GM12878 (cell line): ENCODE results near the gene ZNF215. TPM values are rescaled to one million over a fixed set of nuclear protein-coding genes. Genes with fewer than 3 reads are reported as not detected.

Experiments used
- ATAC-seq: fragments of 200-7000 bp; cut with Tn5 transposase; 3 replicates; pipeline ENCODE4 v1.9.1; 2020; ENCODE audit warnings: mild to moderate bottlenecking, moderate library complexity
- BruUV-seq: library from RNA; stranded (reverse); fragments of 400-500 nt; replicated peaks from 2 replicates; lab custom pipeline; 2021; lab: Mats Ljungman, UMichigan
- CTCF ChIA-PET: fragments of 300-600 bp; sonication (Branson Sonifier 250); formaldehyde crosslinking; extraction: SDS; loops from one replicate; lab custom pipeline; 2021; ENCODE audit warnings: inconsistent platforms; lab: Yijun Ruan, JAX
- POLR2A ChIA-PET: fragments of 350-600 bp; formaldehyde crosslinking; extraction: SDS; loops from one replicate; lab custom pipeline; 2021; ENCODE audit warnings: inconsistent platforms; lab: Charles Lee
- RAD21 ChIA-PET: fragments of 300-600 bp; sonication (Branson Sonifier 250); formaldehyde crosslinking; loops from one replicate; lab custom pipeline; 2023; ENCODE audit warnings: antibody characterized with exemption; ENCODE audit not compliant: unreplicated experiment; lab: Charles Lee
- SMC1A ChIA-PET: fragments of 300-600 bp; sonication (Branson Sonifier 250); formaldehyde crosslinking; loops from one replicate; lab custom pipeline; 2023; ENCODE audit not compliant: unreplicated experiment, uncharacterized antibody; lab: Charles Lee
- DNase-seq: peaks from one replicate; pipeline ENCODE4 v3.0.0-alpha.2; 2011; ENCODE audit warnings: low read depth, low spot score
- FAIRE-seq: peaks from 3 replicates; lab custom pipeline; 2011; peaks lifted over from hg19 to GRCh38; lab: Jason Lieb, UNC
- H2AFZ ChIP-seq: 2 replicates; pipeline ENCODE4 v1.6.0; 2011; ENCODE audit warnings: low read depth, low read length, control low read depth; ENCODE audit not compliant: control insufficient read depth
- H3K27ac ChIP-seq: 2 replicates; pipeline ENCODE4 v1.5.1; 2011; ENCODE audit warnings: control low read depth; ENCODE audit not compliant: control insufficient read depth, insufficient read depth
- H3K27me3 ChIP-seq, 2 experiments: replicated peaks in 1 of 2; 2 replicates each; pipeline versions ENCODE4 v1.6.0 to v1.6.1; 2011; ENCODE audit warnings: low read length in 1 of 2; ENCODE audit not compliant: control insufficient read depth in 2 of 2, insufficient read depth in 2 of 2
- H3K36me3 ChIP-seq, 2 experiments: 2 replicates each; pipeline ENCODE4 v1.5.1; 2011; ENCODE audit warnings: low read length in 1 of 2; ENCODE audit not compliant: control insufficient read depth in 2 of 2, insufficient read depth in 2 of 2
- H3K4me1 ChIP-seq: 2 replicates; pipeline ENCODE4 v1.6.1; 2011; ENCODE audit warnings: mild to moderate bottlenecking, low read length, moderate library complexity, mixed read lengths; ENCODE audit not compliant: control insufficient read depth, insufficient read depth
- H3K4me2 ChIP-seq: 2 replicates; pipeline ENCODE4 v1.6.0; 2011; ENCODE audit warnings: control low read depth; ENCODE audit not compliant: control insufficient read depth, insufficient read depth
- H3K4me3 ChIP-seq: fragments of 200-600 bp; sonication (generic); 2 replicates; pipeline ENCODE4 v1.5.1; 2016
- H3K79me2 ChIP-seq: 2 replicates; pipeline ENCODE4 v1.6.0; 2011; ENCODE audit warnings: low read length; ENCODE audit not compliant: control insufficient read depth, insufficient read depth
- H3K9ac ChIP-seq: 2 replicates; pipeline ENCODE4 v1.8.0; 2011; ENCODE audit warnings: low read length, control low read depth, mixed read lengths; ENCODE audit not compliant: control insufficient read depth, insufficient read depth
- H3K9me3 ChIP-seq: replicated peaks from 3 replicates; pipeline ENCODE4 v1.5.1; 2011; ENCODE audit warnings: mild to moderate bottlenecking, low read length; ENCODE audit not compliant: control insufficient read depth, insufficient read depth
- H4K20me1 ChIP-seq: 2 replicates; pipeline ENCODE4 v1.6.0; 2011; ENCODE audit not compliant: control insufficient read depth, insufficient read depth
- EGR1 ChIP-seq, 2 experiments: IDR thresholded peaks; 1 replicate in 1 of 2; 2 replicates in 1 of 2; pipeline ENCODE4 v1.6.1; 2011 to 2012; ENCODE audit warnings: low read depth in 2 of 2, low read length in 2 of 2, borderline replicate concordance in 1 of 2, mild to moderate bottlenecking in 1 of 2, moderate library complexity in 1 of 2
- ETV6 ChIP-seq, 2 experiments: fragments of 450-650 bp in 1 of 2; IDR thresholded peaks in 1 of 2; conservative IDR thresholded peaks in 1 of 2; 2 replicates each; pipeline ENCODE4 v1.6.1; 2014; ENCODE audit warnings: antibody characterized with exemption in 1 of 2, borderline replicate concordance in 1 of 2, low read depth in 1 of 2, mild to moderate bottlenecking in 1 of 2, moderate library complexity in 1 of 2
- IKZF2 ChIP-seq, 2 experiments: fragments of 450-650 bp; IDR thresholded peaks; 2 replicates each; pipeline ENCODE4 v1.6.1; 2017; ENCODE audit warnings: mild to moderate bottlenecking in 2 of 2, moderate library complexity in 2 of 2
- JUND ChIP-seq: IDR thresholded peaks from 2 replicates; pipeline ENCODE4 v1.6.1; 2012; ENCODE audit warnings: low read depth, mild to moderate bottlenecking, low read length, improper control_type of control experiment, moderate library complexity
- NFYA ChIP-seq: IDR thresholded peaks from 2 replicates; pipeline ENCODE4 v1.6.1; 2011; ENCODE audit warnings: low read depth, mild to moderate bottlenecking, low read length, improper control_type of control experiment, borderline replicate concordance
- NR2C1 ChIP-seq: fragments of 450-650 bp; IDR thresholded peaks from 2 replicates; pipeline ENCODE4 v1.6.1; 2017; ENCODE audit warnings: antibody characterized with exemption, mild to moderate bottlenecking, moderate library complexity
- NR2C2 ChIP-seq: IDR thresholded peaks from 2 replicates; pipeline ENCODE4 v1.6.1; 2011; ENCODE audit warnings: borderline replicate concordance, low read depth; ENCODE audit not compliant: control insufficient read depth, insufficient read length
- PAX8 ChIP-seq: fragments of 450-650 bp; IDR thresholded peaks from 2 replicates; pipeline ENCODE4 v1.6.1; 2017; ENCODE audit warnings: mild to moderate bottlenecking, moderate library complexity
- PML ChIP-seq: IDR thresholded peaks from 2 replicates; pipeline ENCODE4 v1.6.1; 2012; ENCODE audit warnings: low read length, inconsistent platforms
- POU2F2 ChIP-seq: IDR thresholded peaks from 3 replicates; pipeline ENCODE4 v1.6.1; 2011; ENCODE audit warnings: low read depth, mild to moderate bottlenecking, low read length, borderline replicate concordance
- ZNF24 ChIP-seq: fragments of 450-650 bp; IDR thresholded peaks from 2 replicates; pipeline ENCODE4 v1.6.1; 2017; ENCODE audit warnings: antibody characterized with exemption, mild to moderate bottlenecking
- in situ Hi-C: fragments of 300-500 bp; cut with MboI; formaldehyde crosslinking; loops from 9 replicates; pipeline ENCODE4 v1.14.3; 2018; ENCODE audit warnings: mixed read lengths
- intact Hi-C: fragments of 100-400 bp; cut with micrococcal nuclease; formaldehyde crosslinking; loops from one replicate; pipeline ENCODE4 v1.14.2; 2022; ENCODE audit not compliant: unreplicated experiment
- polyA plus RNA-seq, 11 experiments: library from polyadenylated mRNA; depleted of rRNA in 4 of 11; unstranded in 6 of 11; stranded (reverse) in 5 of 11; fragments of >200 nt; fragmentation: Nextera tagmentation in 4 of 11; fragmentation: Illumina TruSeq in 1 of 11; extraction: Ambion mirVana in 4 of 11; extraction: Trizol in 1 of 11; gene quantifications; 1 replicate in 1 of 11; 2 replicates in 10 of 11; pipeline versions ENCODE4 v1.2.1 to v1.2.3, GENCODE V29; 2011 to 2016; ENCODE audit warnings: inconsistent platforms in 2 of 11, missing spikeins in 2 of 11, low read depth in 1 of 11
- total RNA-seq, 4 experiments: library from RNA; depleted of rRNA in 3 of 4; stranded (reverse); fragments of >200 nt in 3 of 4; fragmentation: Illumina TruSeq in 1 of 4; extraction: Trizol in 1 of 4; gene quantifications; 2 replicates each; pipeline versions ENCODE4 v1.2.1 to v1.2.3, GENCODE V29; 2013 to 2021

The ZNF215 gene
- total and polyA plus RNA-seq, 10 of the 15 experiments (the other 5 are each of a cell fraction or from before 2014, with no cell fraction given) = 1.5 to 3.7 (median 2.3) TPM

DNA sequence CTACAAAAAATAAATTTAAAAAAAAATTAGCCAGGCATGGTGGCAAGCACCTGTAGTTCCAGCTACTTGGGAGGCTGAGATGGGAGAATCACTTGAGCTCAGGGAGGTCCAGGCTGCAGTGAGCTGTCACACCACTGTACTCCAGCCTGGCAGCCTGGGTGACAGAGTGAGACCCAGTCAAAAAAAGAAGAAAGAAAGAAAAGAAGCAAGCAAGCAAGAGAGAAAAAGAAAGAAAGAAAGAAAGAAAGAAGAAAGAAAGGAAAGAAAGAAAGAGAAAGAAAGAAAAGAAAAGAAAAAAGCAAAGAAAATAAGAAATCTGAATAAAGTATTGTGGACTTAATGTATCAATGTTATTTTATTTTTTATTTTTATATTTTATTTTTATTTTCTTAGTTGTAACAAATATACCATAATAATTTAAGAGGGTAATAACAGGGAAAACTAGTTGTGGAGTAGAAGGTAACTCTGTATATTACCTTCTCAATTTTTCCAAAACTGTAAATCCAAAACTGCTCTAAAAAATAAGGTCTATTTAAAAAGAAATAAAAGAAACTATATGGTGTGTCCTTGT lies 1.1 kb upstream of the ZNF215 start:
- H3K79me2 ChIP-seq = no peaks in the 10 kb centered on the region
- SMC1A ChIA-PET = interaction anchor here (1.4 kb wide), 1 partner anchor 35 kb away, joined by 4 read pairs; no protein-coding TSS in a partner anchor
- in situ Hi-C loops (no loop called here), intact Hi-C loops (no loop called here)
- no peak overlapping the region for H2AFZ ChIP-seq
- no peak for DNase-seq
- RAD21 ChIA-PET = no interaction called here
- H3K27me3 ChIP-seq = peaks cover 0 to 4% of the 10 kb centered on the region in 2 experiments; a peak in 2 of 4 replicates
- H3K36me3 ChIP-seq = no peaks in the 10 kb centered on the region
- H3K4me3 ChIP-seq = no peak overlapping the region
- H4K20me1 ChIP-seq = no peaks in the 10 kb centered on the region
- BruUV-seq = no TSS peak
- TF ChIP-seq IKZF2 (IDR thresholded peaks at IDR 0.05) (no peak), NFYA (no peak), POU2F2 (no peak), PAX8 (no peak), NR2C2 (no peak), ZNF24 (no peak), JUND (no peak), EGR1 (IDR thresholded peaks at IDR 0.05; ENCODE audit: borderline replicate concordance in 1 of 2, low read depth in 2 of 2, low read length in 2 of 2) (no peak), NR2C1 (no peak), ETV6 (conservative IDR thresholded peaks at IDR 0.05 in 1 of 2, IDR thresholded peaks at IDR 0.05 in 1 of 2; ENCODE audit: borderline replicate concordance in 1 of 2, low read depth in 1 of 2) (no peak), PML (no peak)
- H3K9ac ChIP-seq = no peak overlapping the region
- POLR2A ChIA-PET = no interaction called here
- 0 out of 2 replicates have a peak, but pooled peaks cover 6% of the 10 kb centered on the region for H3K4me1 ChIP-seq
- ATAC-seq = no peak
- no peak for FAIRE-seq
- CTCF ChIA-PET = no interaction called here
- no peak overlapping the region for H3K27ac ChIP-seq
- no peaks in the 10 kb centered on the region for H3K9me3 ChIP-seq
- H3K4me2 ChIP-seq = no peak overlapping the region
